Measurements from ENCODE around the gene SELENOP. TPM values are rescaled to one million over a fixed set of nuclear protein-coding genes. Genes with fewer than 3 reads are reported as not detected.

SELENOP gene
- total RNA-seq, 1 experiment from 2014 or later, result 8.5 TPM

DNA sequence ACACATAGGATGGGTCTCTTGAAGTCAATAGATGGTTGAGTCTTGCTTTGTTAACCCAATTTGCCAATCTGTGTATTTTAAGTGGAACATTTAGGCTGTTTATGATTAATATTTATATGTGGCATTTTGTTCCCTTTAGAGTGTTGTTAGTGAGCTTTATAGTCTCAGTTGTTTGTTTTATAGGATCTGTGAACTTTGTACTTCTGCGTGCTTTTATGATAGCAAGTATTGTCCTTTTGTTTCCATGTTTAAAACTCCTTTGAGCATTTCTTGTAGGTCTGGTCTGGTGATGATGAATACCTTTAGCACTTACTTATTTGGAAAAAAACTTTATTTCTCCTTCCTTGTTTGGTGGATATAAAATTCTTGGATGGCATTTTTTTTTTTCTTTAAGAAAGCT, 23.8 kb downstream of the SELENOP start:
- H3K4me3 Mint-ChIP-seq, result no peak overlapping the region
- no peak for DNase-seq
- H2BK120ac ChIP-seq (ENCODE audit: low read depth, low read length, poor library complexity, severe bottlenecking), result no peak overlapping the region

More for the DNA sequence above, 23.8 kb downstream of the SELENOP start:
- H3K9ac ChIP-seq (ENCODE audit: extremely low read depth, insufficient read length, low read length), result no peak overlapping the region
- H2AFZ ChIP-seq (ENCODE audit: low read length), result no peak overlapping the region
- H2BK20ac ChIP-seq (ENCODE audit: low read depth, low read length, poor library complexity, severe bottlenecking), result no peak overlapping the region
- H3K27me3 ChIP-seq (ENCODE audit: insufficient read depth, low read length), result no peaks in the 10 kb centered on the region
- H2BK15ac ChIP-seq (ENCODE audit: low read depth, low read length), result no peak overlapping the region
- H2BK5ac ChIP-seq (ENCODE audit: insufficient read length, low read length), result no peak overlapping the region
- H3K23me2 ChIP-seq (ENCODE audit: insufficient read length, low read depth, low read length, poor library complexity, severe bottlenecking), result no peaks in the 10 kb centered on the region
- Mint-ChIP-seq H3K27me3 (ENCODE audit: low read depth) (no peaks in the 10 kb centered on the region; the same call in none of the 2 replicates), H3K9me3 (peaks cover 26 to 27% of the 10 kb centered on the region in 2 experiments), H3K36me3 (ENCODE audit: insufficient read depth in 1 of 3, low read depth in 3 of 3) (peaks cover 0 to 26% (median 1%) of the 10 kb centered on the region in 3 experiments; a peak in 6 of 7 replicates), H3K27ac (no peak overlapping the region), H3K4me1 (no peaks in the 10 kb centered on the region)
- no peak overlapping the region for H4K8ac ChIP-seq (replicated peaks; ENCODE audit: insufficient read length, low read depth, low read length)
- H3K14ac ChIP-seq (ENCODE audit: insufficient read depth, low read length), result no peak overlapping the region
- H4K91ac ChIP-seq (ENCODE audit: insufficient read length, low read depth, low read length), result no peak overlapping the region
- H3K23ac ChIP-seq (ENCODE audit: insufficient read length, low read depth, low read length), result no peak overlapping the region
- no peaks in the 10 kb centered on the region for H3K9me3 ChIP-seq (ENCODE audit: control insufficient read depth, low read depth, low read length)
- no peak overlapping the region for H2AK5ac ChIP-seq (ENCODE audit: insufficient read length, low read length)
- H3K18ac ChIP-seq (ENCODE audit: insufficient read length, low read depth, low read length), result no peak overlapping the region
- H4K20me1 ChIP-seq (ENCODE audit: control insufficient read depth, insufficient read depth, insufficient read length), result no peaks in the 10 kb centered on the region
- H3K4ac ChIP-seq (ENCODE audit: low read depth, low read length), result no peak overlapping the region
- H3K79me2 ChIP-seq (ENCODE audit: insufficient read depth, low read length), result no peaks in the 10 kb centered on the region
- TF ChIP-seq, protein P1, sequence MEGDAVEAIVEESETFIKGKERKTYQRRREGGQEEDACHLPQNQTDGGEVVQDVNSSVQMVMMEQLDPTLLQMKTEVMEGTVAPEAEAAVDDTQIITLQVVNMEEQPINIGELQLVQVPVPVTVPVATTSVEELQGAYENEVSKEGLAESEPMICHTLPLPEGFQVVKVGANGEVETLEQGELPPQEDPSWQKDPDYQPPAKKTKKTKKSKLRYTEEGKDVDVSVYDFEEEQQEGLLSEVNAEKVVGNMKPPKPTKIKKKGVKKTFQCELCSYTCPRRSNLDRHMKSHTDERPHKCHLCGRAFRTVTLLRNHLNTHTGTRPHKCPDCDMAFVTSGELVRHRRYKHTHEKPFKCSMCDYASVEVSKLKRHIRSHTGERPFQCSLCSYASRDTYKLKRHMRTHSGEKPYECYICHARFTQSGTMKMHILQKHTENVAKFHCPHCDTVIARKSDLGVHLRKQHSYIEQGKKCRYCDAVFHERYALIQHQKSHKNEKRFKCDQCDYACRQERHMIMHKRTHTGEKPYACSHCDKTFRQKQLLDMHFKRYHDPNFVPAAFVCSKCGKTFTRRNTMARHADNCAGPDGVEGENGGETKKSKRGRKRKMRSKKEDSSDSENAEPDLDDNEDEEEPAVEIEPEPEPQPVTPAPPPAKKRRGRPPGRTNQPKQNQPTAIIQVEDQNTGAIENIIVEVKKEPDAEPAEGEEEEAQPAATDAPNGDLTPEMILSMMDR (conservative IDR thresholded peaks at IDR 0.05), result no peak
- H3T11ph ChIP-seq (ENCODE audit: low read length), result no peak overlapping the region
- no peak overlapping the region for H3K56ac ChIP-seq (ENCODE audit: insufficient read length, low read depth, low read length)
- no peak overlapping the region for H3K27ac ChIP-seq (ENCODE audit: insufficient read length, low read depth, low read length)
- H3K4me2 ChIP-seq (ENCODE audit: insufficient read depth, insufficient read length, low read length), result no peak overlapping the region
- no CpG with 5 or more reads among the region's 1 CpG for WGBS (ENCODE audit: extremely low coverage, insufficient read length, low lambda C conversion rate)
- no peak overlapping the region for H2BK12ac ChIP-seq (ENCODE audit: insufficient read length, low read depth, low read length)
- H4K5ac ChIP-seq (ENCODE audit: insufficient read length, low read depth, low read length), result no peak overlapping the region
- H3K4me1 ChIP-seq (ENCODE audit: insufficient read depth, low read length), result no peaks in the 10 kb centered on the region
- H3K79me1 ChIP-seq (ENCODE audit: insufficient read depth, low read depth, low read length, poor library complexity, severe bottlenecking), result no peaks in the 10 kb centered on the region
